GM12873 (cell line): ENCODE data around the gene GJC1.

Experiments
- CTCF ChIP-seq: IDR thresholded peaks from 2 replicates; pipeline ENCODE4 v1.5.1; 2012; ENCODE audit warnings: low read depth, mild to moderate bottlenecking, moderate library complexity, low read length, control low read depth; ENCODE audit not compliant: insufficient read depth; ENCODE audit errors: missing control alignments

GJC1 gene

GRCh38 chr17:44772308-44773045 lies 57.6 kb downstream of the GJC1 start:
- TF ChIP-seq CTCF = no peak

GRCh38 chr17:44770166-44770925 lies 59.7 kb downstream of the GJC1 start:
- TF ChIP-seq CTCF = no peak

GRCh38 chr17:44769647-44770084 lies 60.4 kb downstream of the GJC1 start:
- TF ChIP-seq CTCF = no peak

GRCh38 chr17:44769230-44769629 lies 60.9 kb downstream of the GJC1 start:
- TF ChIP-seq CTCF = no peak

- no peak for TF ChIP-seq CTCF
Observed at GRCh38 chr17:44768505-44769142, 61.5 kb downstream of the GJC1 start.

- no peak for TF ChIP-seq CTCF
Observed at GRCh38 chr17:44767493-44767892, 62.6 kb downstream of the GJC1 start.

GRCh38 chr17:44766409-44767038 lies 63.6 kb downstream of the GJC1 start:
- TF ChIP-seq CTCF = no peak
